ENCODE data around the gene APOLD1. TPM values are rescaled to one million over a fixed set of nuclear protein-coding genes. Genes with fewer than 3 reads are reported as not detected.

Gene APOLD1
- total RNA-seq, 6 donors from 2014 or later: 8.5 to 36.5 (median 15.6) TPM

DNA sequence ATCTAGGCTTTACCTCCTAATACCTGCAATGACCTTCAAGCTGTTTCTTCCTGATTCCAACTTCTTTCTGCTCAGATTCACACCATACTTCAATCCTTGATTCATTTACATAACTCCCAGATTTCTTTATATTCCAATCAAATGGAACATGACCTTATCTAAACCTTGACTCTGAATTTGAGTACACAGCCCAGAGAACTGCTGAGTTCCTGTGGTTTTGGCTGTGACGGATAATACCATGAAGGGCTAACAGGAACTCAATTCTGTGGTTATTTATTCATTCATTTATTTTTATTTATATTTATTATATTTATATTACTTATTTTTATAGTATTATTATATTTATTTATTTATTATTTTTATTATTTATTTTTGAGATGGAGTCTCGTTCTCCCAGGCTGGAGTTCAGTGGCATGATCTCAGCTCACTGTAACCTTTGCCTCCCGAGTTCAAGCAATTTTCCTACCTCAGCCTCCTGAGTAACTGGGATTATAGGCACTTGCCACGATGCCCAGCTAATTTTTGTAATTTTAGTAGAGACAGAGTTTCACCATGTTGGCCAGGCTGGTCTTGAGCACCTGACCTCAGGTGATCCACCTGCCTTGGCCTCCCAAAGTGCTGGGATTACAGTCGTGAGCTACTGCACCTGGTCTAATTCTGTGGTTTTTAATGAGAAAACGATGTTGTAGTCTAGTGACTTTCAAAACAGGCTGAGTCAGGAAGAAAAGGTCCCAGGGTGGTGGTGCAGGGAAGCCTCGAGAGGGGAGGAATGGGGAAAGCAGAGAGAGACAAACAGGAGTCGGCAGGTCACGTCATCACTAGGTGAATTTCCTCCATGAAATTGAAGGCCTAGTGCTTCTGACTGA, 11.7 kb downstream of the APOLD1 start:
- DNase-seq (no peak), ATAC-seq (ENCODE audit: low FRiP score in 2 of 2) (no peak)
- H3K36me3 ChIP-seq: no peaks in the 10 kb centered on the region
- peaks cover 0 to 2% (median under 1%) of the 10 kb centered on the region in 4 donors for H3K4me1 ChIP-seq
- H3K27me3 ChIP-seq: no peaks in the 10 kb centered on the region
- TF ChIP-seq EP300 (IDR thresholded peaks at IDR 0.05): no peak
- TF ChIP-seq POLR2A (IDR thresholded peaks at IDR 0.05): no peak
- no peak for TF ChIP-seq POLR2AphosphoS5 (IDR thresholded peaks at IDR 0.05)
- TF ChIP-seq, protein P1, sequence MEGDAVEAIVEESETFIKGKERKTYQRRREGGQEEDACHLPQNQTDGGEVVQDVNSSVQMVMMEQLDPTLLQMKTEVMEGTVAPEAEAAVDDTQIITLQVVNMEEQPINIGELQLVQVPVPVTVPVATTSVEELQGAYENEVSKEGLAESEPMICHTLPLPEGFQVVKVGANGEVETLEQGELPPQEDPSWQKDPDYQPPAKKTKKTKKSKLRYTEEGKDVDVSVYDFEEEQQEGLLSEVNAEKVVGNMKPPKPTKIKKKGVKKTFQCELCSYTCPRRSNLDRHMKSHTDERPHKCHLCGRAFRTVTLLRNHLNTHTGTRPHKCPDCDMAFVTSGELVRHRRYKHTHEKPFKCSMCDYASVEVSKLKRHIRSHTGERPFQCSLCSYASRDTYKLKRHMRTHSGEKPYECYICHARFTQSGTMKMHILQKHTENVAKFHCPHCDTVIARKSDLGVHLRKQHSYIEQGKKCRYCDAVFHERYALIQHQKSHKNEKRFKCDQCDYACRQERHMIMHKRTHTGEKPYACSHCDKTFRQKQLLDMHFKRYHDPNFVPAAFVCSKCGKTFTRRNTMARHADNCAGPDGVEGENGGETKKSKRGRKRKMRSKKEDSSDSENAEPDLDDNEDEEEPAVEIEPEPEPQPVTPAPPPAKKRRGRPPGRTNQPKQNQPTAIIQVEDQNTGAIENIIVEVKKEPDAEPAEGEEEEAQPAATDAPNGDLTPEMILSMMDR (IDR thresholded peaks at IDR 0.05): no peak
- H3K27ac ChIP-seq: no peak overlapping the region
- WGBS, 2 donors: 91% methylated on average over 9 of the region's 9 CpGs
- no peaks in the 10 kb centered on the region for H3K9me3 ChIP-seq
- H3K4me3 ChIP-seq: no peak overlapping the region

DNA sequence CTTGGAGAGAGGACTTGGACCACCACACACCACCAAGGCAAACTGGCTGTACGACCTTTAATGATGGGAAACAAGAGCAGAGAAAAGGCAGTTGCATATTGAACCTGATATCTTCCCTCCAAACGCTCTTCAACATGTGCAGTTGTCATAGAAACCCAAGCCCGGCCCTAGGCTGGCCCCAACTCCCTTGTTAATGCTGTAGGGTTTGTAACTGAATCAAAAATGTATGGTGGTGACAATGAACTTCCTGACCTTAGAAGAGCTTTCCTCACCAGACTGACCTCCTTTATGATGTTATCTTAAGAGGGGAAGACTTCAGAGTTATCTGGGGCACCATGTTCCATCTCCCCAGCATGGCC, 12.3 kb downstream of the APOLD1 start:
- Histone ChIP-seq H3K27ac (no peak overlapping the region), H3K27me3 (no peaks in the 10 kb centered on the region), H3K9me3 (no peaks in the 10 kb centered on the region), H3K4me3 (no peak overlapping the region), H3K4me1 (peaks cover 0 to 2% (median 1%) of the 10 kb centered on the region in 4 donors), H3K36me3 (no peaks in the 10 kb centered on the region)
- no peak for TF ChIP-seq EP300 (IDR thresholded peaks at IDR 0.05)
- TF ChIP-seq POLR2A (IDR thresholded peaks at IDR 0.05): no peak
- TF ChIP-seq, protein P1 (IDR thresholded peaks at IDR 0.05): no peak
- no peak for TF ChIP-seq POLR2AphosphoS5 (IDR thresholded peaks at IDR 0.05)
- WGBS, 2 donors: 97 to 100% methylated on average over 3 of the region's 3 CpGs
- DNase-seq: no peak
- no peak for ATAC-seq (ENCODE audit: low FRiP score in 2 of 2)

DNA sequence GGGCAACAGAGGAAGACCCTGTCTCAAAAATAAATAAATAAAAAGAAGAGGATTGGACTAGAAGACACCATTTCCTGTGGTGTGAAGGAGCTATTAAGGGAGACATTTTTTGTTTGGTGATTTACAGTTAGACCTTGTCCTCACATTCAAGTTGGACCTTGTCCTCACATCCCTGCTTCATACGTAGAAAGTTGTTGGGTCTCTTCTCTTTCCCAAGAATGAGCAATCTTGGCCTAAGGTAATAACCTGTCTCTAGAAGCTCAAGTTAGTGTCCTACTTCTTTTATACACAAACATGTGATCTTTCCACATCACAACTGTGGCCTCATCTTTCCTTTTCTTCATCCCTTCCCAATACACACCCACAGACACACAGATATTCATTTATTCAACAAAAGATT, 13.0 kb downstream of the APOLD1 start:
- peaks cover 7 to 9% (median 8%) of the 10 kb centered on the region in 4 donors for H3K4me1 ChIP-seq
- DNase-seq (no peak), ATAC-seq (ENCODE audit: low FRiP score in 2 of 2) (no peak)
- WGBS, 2 donors: 95 to 100% methylated on average over 1 of the region's 1 CpG
- TF ChIP-seq EP300 (IDR thresholded peaks at IDR 0.05) (no peak), POLR2AphosphoS5 (IDR thresholded peaks at IDR 0.05) (no peak), POLR2A (IDR thresholded peaks at IDR 0.05) (no peak)
- TF ChIP-seq, protein P1 (IDR thresholded peaks at IDR 0.05): no peak
- no peak overlapping the region for H3K27ac ChIP-seq
- no peak overlapping the region for H3K4me3 ChIP-seq
- H3K27me3 ChIP-seq: no peaks in the 10 kb centered on the region
- no peaks in the 10 kb centered on the region for H3K9me3 ChIP-seq
- H3K36me3 ChIP-seq: no peaks in the 10 kb centered on the region

DNA sequence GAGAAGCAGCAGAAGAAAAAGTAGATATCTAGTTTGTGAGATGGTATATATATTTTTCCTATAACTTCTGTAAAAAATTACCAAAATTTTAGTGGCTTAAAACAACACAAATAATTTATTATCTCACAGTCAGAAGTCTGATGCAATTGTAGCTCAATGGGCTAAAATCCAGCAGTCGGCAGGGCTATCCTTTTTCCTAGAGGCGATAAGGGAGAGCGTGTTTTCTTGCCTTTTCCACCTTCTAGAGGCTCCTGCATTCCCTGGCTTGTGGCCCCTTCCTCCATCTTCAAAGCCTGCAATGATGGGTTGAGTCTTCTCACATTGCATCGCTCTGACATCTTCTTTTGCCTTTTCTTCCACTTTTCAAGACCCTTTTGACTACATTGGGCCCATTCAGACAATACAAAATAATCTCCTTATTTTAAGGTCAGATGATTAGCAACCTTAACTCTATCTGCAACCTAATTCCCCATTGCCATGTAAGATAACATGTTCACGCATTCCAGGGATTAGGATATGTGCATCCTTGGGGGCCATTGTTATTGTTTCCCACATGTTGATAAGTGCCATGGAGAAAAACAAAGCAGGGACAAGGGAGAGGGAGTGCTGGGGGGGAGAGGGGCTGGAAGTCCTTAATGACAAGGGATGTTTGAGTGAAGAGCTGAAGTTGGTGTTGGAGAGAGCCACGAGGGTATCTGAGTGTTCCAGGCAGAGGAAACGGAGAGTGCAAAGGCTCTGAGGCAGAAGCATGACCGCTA, 13.9 kb downstream of the APOLD1 start:
- DNase-seq: no peak
- Histone ChIP-seq H3K27ac (no peak overlapping the region), H3K4me3 (no peak overlapping the region), H3K27me3 (no peaks in the 10 kb centered on the region), H3K36me3 (no peaks in the 10 kb centered on the region), H3K9me3 (no peaks in the 10 kb centered on the region), H3K4me1 (peaks cover 13 to 17% (median 15%) of the 10 kb centered on the region in 4 donors)
- WGBS, 2 donors: 87 to 94% methylated on average over 8 of the region's 8 CpGs
- no peak for ATAC-seq (ENCODE audit: low FRiP score in 2 of 2)
- TF ChIP-seq EP300 (IDR thresholded peaks at IDR 0.05) (no peak), POLR2A (IDR thresholded peaks at IDR 0.05) (no peak), POLR2AphosphoS5 (IDR thresholded peaks at IDR 0.05) (no peak)
- TF ChIP-seq, protein P1 (IDR thresholded peaks at IDR 0.05): no peak
